OCI-LY1 (cell line): ENCODE data around the gene ARHGEF17.

Experiments
- CTCF ChIP-seq: fragments of 200-600 bp; sonication (generic), shearing (Covaris generic); IDR thresholded peaks from 2 replicates; pipeline ENCODE4 v1.5.1; 2017; ENCODE audit warnings: mild to moderate bottlenecking, antibody characterized with exemption, low read length, moderate library complexity, mixed read lengths
- EZH2 ChIP-seq: fragments of 200-600 bp; sonication (generic), shearing (Covaris generic); IDR thresholded peaks from 2 replicates; pipeline ENCODE4 v1.8.0; 2017; ENCODE audit warnings: borderline replicate concordance, mixed run types, mild to moderate bottlenecking, antibody characterized with exemption, low read length, moderate library complexity, mixed read lengths

DNA sequence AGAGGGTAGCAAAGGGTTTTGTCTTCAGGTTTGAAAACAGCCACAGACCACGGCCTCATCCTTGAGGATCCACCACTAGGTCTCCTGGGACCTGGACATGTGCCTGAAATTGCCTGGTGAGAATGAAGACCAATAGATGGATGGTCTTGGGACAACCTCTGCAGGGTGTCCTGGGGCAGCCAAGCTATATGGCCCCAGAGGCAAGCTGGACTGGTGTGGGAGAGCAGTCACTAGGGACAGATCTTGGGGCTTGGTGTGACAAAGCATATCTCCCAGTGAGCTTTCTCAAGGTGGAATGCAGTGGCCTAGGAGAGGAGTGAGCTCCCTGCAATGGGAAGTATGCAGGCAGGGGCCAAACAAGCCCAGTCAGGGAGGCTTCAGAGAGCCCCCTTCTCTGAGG lies 22.4 kb upstream of the ARHGEF17 start:
- TF ChIP-seq CTCF (no peak), EZH2 (no peak)
